ENCODE results near the gene TIMM44.

DNA sequence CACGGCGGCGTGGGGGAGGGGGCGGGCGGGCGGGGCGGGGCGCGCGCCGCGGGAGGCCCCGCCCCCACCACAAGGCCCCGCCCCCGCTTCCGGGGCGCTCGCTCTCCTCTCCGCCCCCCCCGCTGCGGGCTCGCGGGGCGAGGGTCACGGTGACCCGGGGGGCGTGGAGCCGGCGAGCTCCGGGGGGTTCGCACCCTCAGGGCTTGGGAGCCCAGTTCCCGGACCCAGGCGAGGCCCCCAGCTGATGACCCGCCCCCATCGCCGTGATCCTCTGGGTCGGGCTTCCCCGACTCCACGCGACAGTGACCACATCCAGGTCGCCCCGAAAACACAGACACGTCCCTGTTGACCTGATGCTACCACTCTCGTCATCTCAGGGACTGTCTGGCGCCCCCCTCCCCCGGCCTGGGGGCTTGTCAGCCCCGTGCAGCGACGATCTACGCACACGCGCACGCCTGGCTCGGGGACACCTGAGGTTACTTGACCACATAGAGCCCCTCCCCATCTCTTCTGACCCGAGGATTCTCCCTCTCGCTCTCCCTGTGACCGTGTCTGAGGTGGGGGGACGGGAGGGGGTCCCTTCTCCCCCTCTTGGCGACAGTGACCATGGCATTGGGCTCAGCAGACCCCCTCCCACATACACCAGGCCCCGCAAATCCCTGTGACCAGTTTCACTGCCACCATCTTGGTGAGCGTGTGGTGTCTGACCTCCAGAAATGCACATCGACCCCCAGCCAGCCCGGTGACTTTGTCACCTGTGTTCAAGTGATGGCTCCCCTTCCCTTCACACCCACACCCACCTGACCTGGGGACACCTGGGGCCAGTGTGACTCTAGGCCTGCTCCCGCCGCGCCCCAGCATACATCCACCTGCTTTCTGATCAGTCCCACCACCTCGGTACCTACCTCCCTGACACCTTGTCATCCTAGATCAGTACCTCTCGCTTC is 39.1 kb downstream of the TIMM44 start:
- TF ChIP-seq CTCF (IDR thresholded peaks at IDR 0.05) (no peak), POLR2A (IDR thresholded peaks at IDR 0.05) (no peak)

Measured in tibial nerve (tissue), 3 donors.